HepG2 (cell line): Measurements from ENCODE around the gene NEURL1B. TPM values are rescaled to one million over a fixed set of nuclear protein-coding genes. Genes with fewer than 3 reads are reported as not detected.

Experiments
- CREB3 ChIP-seq: sonication (generic); formaldehyde crosslinking; IDR thresholded peaks from 2 replicates; pipeline ENCODE4 v1.5.0; 2020; ENCODE audit warnings: missing genetic modification reagents
- EP300 ChIP-seq, 3 experiments: sonication (generic) in 1 of 3; formaldehyde crosslinking in 1 of 3; IDR thresholded peaks; 2 replicates each; pipeline versions ENCODE4 v1.5.1 to v1.6.1; 2011 to 2020; ENCODE audit warnings: low read depth in 2 of 3, low read length in 2 of 3, borderline replicate concordance in 1 of 3, improper control_type of control experiment in 1 of 3, mild to moderate bottlenecking in 1 of 3, missing genetic modification reagents in 1 of 3, moderate library complexity in 1 of 3
- GMEB1 ChIP-seq: sonication (generic); formaldehyde crosslinking; IDR thresholded peaks from 2 replicates; pipeline ENCODE4 v1.5.1; 2020; ENCODE audit warnings: missing genetic modification reagents, mild to moderate bottlenecking, borderline replicate concordance
- HNF1A ChIP-seq, 2 experiments: sonication (generic) in 1 of 2; formaldehyde crosslinking in 1 of 2; IDR thresholded peaks; 2 replicates each; pipeline versions ENCODE4 v1.4.0 to v1.6.1; 2016 to 2020; ENCODE audit warnings: borderline replicate concordance in 1 of 2, low read depth in 1 of 2, mild to moderate bottlenecking in 1 of 2, missing genetic modification reagents in 1 of 2
- MAFF ChIP-seq: IDR thresholded peaks from 2 replicates; pipeline ENCODE4 v1.6.1; 2011; ENCODE audit warnings: low read depth, low read length, improper control_type of control experiment
- MYC ChIP-seq: sonication (generic); formaldehyde crosslinking; IDR thresholded peaks from 2 replicates; pipeline ENCODE4 v1.9.0; 2021; ENCODE audit warnings: missing genetic modification reagents, borderline replicate concordance
- NFE2L2 ChIP-seq: fragments of 150-350 bp; IDR thresholded peaks from 2 replicates; pipeline ENCODE4 v1.6.1; 2014; ENCODE audit warnings: low read length
- PAXIP1 ChIP-seq: sonication (generic); formaldehyde crosslinking; conservative IDR thresholded peaks from 2 replicates; pipeline ENCODE4 v1.4.0; 2020; ENCODE audit warnings: mild to moderate bottlenecking, missing genetic modification reagents, moderate library complexity
- RFX3 ChIP-seq: IDR thresholded peaks from 2 replicates; pipeline ENCODE4 v1.6.1; 2016; ENCODE audit warnings: missing biosample characterization, missing genetic modification reagents
- RXRA ChIP-seq: sonication (generic); formaldehyde crosslinking; IDR thresholded peaks from 2 replicates; pipeline ENCODE4 v1.5.1; 2020; ENCODE audit warnings: missing genetic modification reagents
- ZMYM3 ChIP-seq: sonication (generic); formaldehyde crosslinking; IDR thresholded peaks from 2 replicates; pipeline ENCODE4 v1.5.1; 2020; ENCODE audit warnings: mild to moderate bottlenecking, missing genetic modification reagents
- ZNF382 ChIP-seq: sonication (generic); formaldehyde crosslinking; IDR thresholded peaks from 2 replicates; pipeline ENCODE4 v1.5.0; 2020; ENCODE audit warnings: missing genetic modification reagents, mild to moderate bottlenecking, borderline replicate concordance
- ZNF724P ChIP-seq: sonication (generic); formaldehyde crosslinking; IDR thresholded peaks from 2 replicates; pipeline ENCODE4 v1.8.0; 2022; ENCODE audit warnings: missing genetic modification reagents, borderline replicate concordance
- ZNF740 ChIP-seq: sonication (generic); formaldehyde crosslinking; IDR thresholded peaks from 2 replicates; pipeline ENCODE4 v1.4.0; 2020; ENCODE audit warnings: missing genetic modification reagents
- ZNF747 ChIP-seq: sonication (generic); formaldehyde crosslinking; IDR thresholded peaks from 2 replicates; pipeline ENCODE4 v1.8.1; 2023; ENCODE audit warnings: missing genetic modification reagents, mild to moderate bottlenecking, borderline replicate concordance
- polyA plus RNA-seq, 8 experiments: library from polyadenylated mRNA; depleted of rRNA in 3 of 8; stranded (reverse) in 7 of 8; unstranded in 1 of 8; fragments of >200 nt; fragmentation: Illumina TruSeq in 4 of 8; extraction: Trizol in 4 of 8; gene quantifications; 2 replicates each; pipeline versions ENCODE4 v1.2.1 to v1.2.3, GENCODE V29; 2011 to 2016; ENCODE audit warnings: low read depth in 4 of 8, missing spikeins in 1 of 8, mixed read lengths in 1 of 8; ENCODE audit not compliant: insufficient read depth in 1 of 8
- total RNA-seq, 5 experiments: library from RNA; depleted of rRNA; stranded (reverse); fragments of >200 nt; fragmentation: Illumina TruSeq; extraction: Trizol; gene quantifications; 2 replicates each; pipeline ENCODE4 v1.2.3, GENCODE V29; 2016; ENCODE audit warnings: low read depth in 1 of 5

NEURL1B gene
- total and polyA plus RNA-seq, 2 of the 13 experiments (the other 11 are each of a cell fraction or from before 2014, with no cell fraction given), result 0.09 to 0.13 TPM

GRCh38 chr5:172636279-172637050 is 4.6 kb upstream of the NEURL1B start (continued):
- TF ChIP-seq HNF1A (IDR thresholded peaks at IDR 0.05; ENCODE audit: low read depth) (no peak), HNF1A (CRISPR knock-in tag; IDR thresholded peaks at IDR 0.05; ENCODE audit: borderline replicate concordance) (no peak), NFE2L2 (no peak), ZNF740 (no peak), RFX3 (CRISPR knock-in tag) (no peak), RXRA (CRISPR knock-in tag) (no peak), GMEB1 (CRISPR knock-in tag) (no peak), MAFF (no peak), ZNF382 (CRISPR knock-in tag) (no peak), MYC (CRISPR knock-in tag) (no peak), CREB3 (CRISPR knock-in tag) (no peak), PAXIP1 (no peak), ZNF724P (no peak), ZNF747 (no peak), ZMYM3 (no peak), EP300 (IDR thresholded peaks at IDR 0.05; ENCODE audit: low read depth in 2 of 2, low read length in 2 of 2) (no peak), EP300 (CRISPR knock-in tag; IDR thresholded peaks at IDR 0.05; ENCODE audit: borderline replicate concordance) (no peak)
